K562 (cell line): ENCODE measurements around the gene RALGAPA2. TPM values are rescaled to one million over a fixed set of nuclear protein-coding genes. Genes with fewer than 3 reads are reported as not detected.

Experiments used
- ATAC-seq: fragments of 200-7000 bp; cut with Tn5 transposase; 3 replicates; pipeline ENCODE4 v1.9.1; 2020; ENCODE audit warnings: moderate library complexity
- BruUV-seq: library from RNA; stranded (reverse); fragments of 400-500 nt; replicated peaks from 2 replicates; lab custom pipeline; 2021; lab: Mats Ljungman, UMichigan
- CTCF ChIA-PET: fragments of 300-600 bp; formaldehyde crosslinking; extraction: SDS; loops from one replicate; lab custom pipeline; 2021; ENCODE audit warnings: low intra/inter-chr PET ratio; lab: Yijun Ruan, JAX
- POLR2A ChIA-PET: fragments of 300-600, 350-650 bp; sonication (Branson Sonifier 250); formaldehyde crosslinking; extraction: SDS; loops from one replicate; lab custom pipeline; 2021; ENCODE audit warnings: antibody characterized with exemption, inconsistent platforms; lab: Yijun Ruan, JAX
- DNase-seq, 4 experiments: peaks; one replicate each; pipeline versions ENCODE4 v3.0.0 to v3.0.0-alpha.2; 2011 to 2018; ENCODE audit warnings: low spot score in 3 of 4, mixed read lengths in 3 of 4; ENCODE audit errors: extremely low read depth in 1 of 4
- FAIRE-seq: peaks from 2 replicates; lab custom pipeline; 2011; peaks lifted over from hg19 to GRCh38; lab: Jason Lieb, UNC
- H2AFZ ChIP-seq: 2 replicates; pipeline ENCODE4 v1.6.0; 2011; ENCODE audit warnings: low read depth, low read length, control low read depth, inconsistent platforms
- H3K27ac ChIP-seq: fragments of 200-600 bp; 3 replicates; pipeline ENCODE4 v1.8.0; 2011; ENCODE audit warnings: low read depth, mild to moderate bottlenecking, control low read depth, inconsistent platforms, low read length, moderate library complexity, mixed read lengths; ENCODE audit errors: extremely low read depth
- H3K27me3 ChIP-seq, 2 experiments: fragments of 300-600 bp in 1 of 2; 2 replicates in 1 of 2; 3 replicates in 1 of 2; pipeline versions ENCODE4 v1.6.0 to v1.8.0; 2011; ENCODE audit warnings: inconsistent platforms in 2 of 2, low read length in 2 of 2, mild to moderate bottlenecking in 1 of 2, mixed read lengths in 1 of 2, moderate library complexity in 1 of 2; ENCODE audit not compliant: control insufficient read depth in 2 of 2, insufficient read depth in 2 of 2
- H3K36me3 ChIP-seq: fragments of 300-600 bp; 3 replicates; pipeline ENCODE4 v1.8.0; 2011; ENCODE audit warnings: mild to moderate bottlenecking, low read length, inconsistent platforms; ENCODE audit not compliant: control insufficient read depth, insufficient read depth
- H3K4me1 ChIP-seq, 2 experiments: fragments of 200-600 bp in 1 of 2; replicated peaks in 1 of 2; 2 replicates in 1 of 2; 3 replicates in 1 of 2; pipeline versions ENCODE4 v1.5.1 to v1.8.0; 2011; ENCODE audit warnings: inconsistent platforms in 2 of 2, low read length in 2 of 2, mild to moderate bottlenecking in 1 of 2, mixed read lengths in 1 of 2, moderate library complexity in 1 of 2; ENCODE audit not compliant: control insufficient read depth in 2 of 2, insufficient read depth in 2 of 2
- H3K4me2 ChIP-seq: 2 replicates; pipeline ENCODE4 v1.6.1; 2011; ENCODE audit warnings: low read length, control low read depth, inconsistent platforms, mixed read lengths; ENCODE audit not compliant: insufficient read depth
- H3K4me3 ChIP-seq: fragments of 200-600 bp; sonication (generic), shearing (Covaris generic); 2 replicates; pipeline ENCODE4 v1.5.1; 2016; ENCODE audit warnings: control low read depth, inconsistent platforms
- H3K79me2 ChIP-seq: fragments of 200-600 bp; 3 replicates; pipeline ENCODE4 v1.8.0; 2011; ENCODE audit warnings: low read length, inconsistent platforms; ENCODE audit not compliant: control insufficient read depth, insufficient read depth
- H3K9ac ChIP-seq, 2 experiments: 2 replicates each; pipeline versions ENCODE4 v1.6.0 to v1.6.1; 2011; ENCODE audit warnings: low read depth in 2 of 2, low read length in 2 of 2, control low read depth in 1 of 2, inconsistent platforms in 1 of 2, mild to moderate bottlenecking in 1 of 2, mixed read lengths in 1 of 2; ENCODE audit not compliant: insufficient read depth in 1 of 2
- H3K9me1 ChIP-seq: one replicate; pipeline ENCODE4 v1.6.0; 2011; ENCODE audit warnings: inconsistent platforms, mild to moderate bottlenecking, low read length, moderate library complexity; ENCODE audit not compliant: control insufficient read depth, insufficient read depth
- H3K9me3 ChIP-seq: replicated peaks from 2 replicates; pipeline ENCODE4 v1.5.1; 2011; ENCODE audit warnings: low read depth, low read length, inconsistent platforms; ENCODE audit not compliant: control insufficient read depth, insufficient read depth
- H4K20me1 ChIP-seq: replicated peaks from 2 replicates; pipeline ENCODE4 v1.6.1; 2011; ENCODE audit warnings: low read length, inconsistent platforms, mixed read lengths; ENCODE audit not compliant: control insufficient read depth, insufficient read depth
- ASH1L ChIP-seq: fragments of 450-650 bp; IDR thresholded peaks from 2 replicates; pipeline ENCODE4 v1.6.1; 2018; ENCODE audit warnings: borderline replicate concordance, mild to moderate bottlenecking, low read depth; ENCODE audit not compliant: partially characterized antibody
- ATF6 ChIP-seq: sonication (generic); formaldehyde crosslinking; IDR thresholded peaks from 2 replicates; pipeline ENCODE4 v1.4.0; 2020; ENCODE audit warnings: mild to moderate bottlenecking, missing genetic modification reagents
- BRD9 ChIP-seq: fragments of 450-650 bp; IDR thresholded peaks from 2 replicates; pipeline ENCODE4 v1.6.1; 2018; ENCODE audit warnings: low read depth; ENCODE audit not compliant: partially characterized antibody
- ETV5 ChIP-seq: sonication (generic); formaldehyde crosslinking; IDR thresholded peaks from 2 replicates; pipeline ENCODE4 v1.4.0; 2020; ENCODE audit warnings: low read depth, mild to moderate bottlenecking, missing genetic modification reagents
- HIVEP1 ChIP-seq: fragments of 250-450 bp; sonication (Bioruptor Pico); IDR thresholded peaks from 2 replicates; pipeline ENCODE4 v1.4.0; 2020; ENCODE audit warnings: mild to moderate bottlenecking
- JUN ChIP-seq, 2 experiments: sonication (generic) in 1 of 2; formaldehyde crosslinking in 1 of 2; IDR thresholded peaks; 2 replicates each; pipeline versions ENCODE4 v1.6.1 to v1.8.0; 2012 to 2022; ENCODE audit warnings: borderline replicate concordance in 2 of 2, mild to moderate bottlenecking in 2 of 2, improper control_type of control experiment in 1 of 2, low read depth in 1 of 2, low read length in 1 of 2, missing genetic modification reagents in 1 of 2
- MEF2A ChIP-seq: IDR thresholded peaks from 2 replicates; pipeline ENCODE4 v1.6.1; 2011; ENCODE audit warnings: low read depth, mild to moderate bottlenecking, low read length, moderate library complexity; ENCODE audit not compliant: control insufficient read depth
- PHF20 ChIP-seq: fragments of 450-650 bp; IDR thresholded peaks from 2 replicates; pipeline ENCODE4 v1.6.1; 2018; ENCODE audit not compliant: partially characterized antibody
- PRMT5 ChIP-seq: sonication (generic); formaldehyde crosslinking; IDR thresholded peaks from 2 replicates; pipeline ENCODE4 v1.5.0; 2020; ENCODE audit warnings: missing genetic modification reagents
- SMAD4 ChIP-seq: fragments of 250-450 bp; sonication (Bioruptor Pico); conservative IDR thresholded peaks from 2 replicates; pipeline ENCODE4 v1.8.0; 2021; ENCODE audit warnings: inconsistent platforms, mild to moderate bottlenecking, moderate library complexity
- ZNF24 ChIP-seq: fragments of 450-650 bp; IDR thresholded peaks from 2 replicates; pipeline ENCODE4 v1.6.1; 2016
- ZNF407 ChIP-seq: fragments of 450-650 bp; IDR thresholded peaks from 2 replicates; pipeline ENCODE4 v1.6.1; 2016; ENCODE audit warnings: low read depth
- WGBS: fragments of 100-300 bp; shearing (Covaris generic); methylation state at CpG from one replicate; pipeline ENCODE4 v1.1.6; 2016; ENCODE audit warnings: low coverage, mixed read lengths; ENCODE audit not compliant: insufficient coverage; ENCODE audit errors: missing lambda C conversion rate; 5-methylcytosine and 5-hydroxymethylcytosine counted together
- in situ Hi-C: fragments of 300-500 bp; cut with MboI; formaldehyde crosslinking; loops from 4 replicates; pipeline ENCODE4 v1.15.0; 2018; ENCODE audit warnings: inconsistent platforms, mixed read lengths
- intact Hi-C: fragments of 100-400 bp; cut with micrococcal nuclease; formaldehyde crosslinking; loops from 2 replicates; pipeline ENCODE4 v1.14.2; 2022
- polyA plus RNA-seq, 8 experiments: library from polyadenylated mRNA; depleted of rRNA in 4 of 8; stranded (reverse) in 5 of 8; unstranded in 3 of 8; fragments of >200 nt; fragmentation: Nextera tagmentation in 2 of 8; fragmentation: Illumina TruSeq in 1 of 8; extraction: Ambion mirVana in 2 of 8; extraction: Trizol in 1 of 8; gene quantifications; 2 replicates each; pipeline versions ENCODE4 v1.2.1 to v1.2.3, GENCODE V29; 2011 to 2014; ENCODE audit warnings: inconsistent platforms in 1 of 8, missing spikeins in 1 of 8
- total RNA-seq, 7 experiments: library from RNA; depleted of rRNA in 6 of 7; stranded (reverse); fragments of >200 nt in 6 of 7; fragmentation: Illumina TruSeq in 2 of 7; extraction: Trizol in 2 of 7; gene quantifications; 2 replicates each; pipeline versions ENCODE4 v1.2.1 to v1.2.3, GENCODE V29; 2011 to 2021; ENCODE audit warnings: low replicate concordance in 1 of 7

The RALGAPA2 gene
- total and polyA plus RNA-seq, 9 of the 15 experiments (the other 6 are each of a cell fraction or from before 2014, with no cell fraction given): 0.35 to 2.7 (median 1.4) TPM

GRCh38 chr20:20585146-20585545 lies 127.3 kb downstream of the RALGAPA2 start:
- H3K79me2 ChIP-seq: no peaks in the 10 kb centered on the region
- H3K9me1 ChIP-seq: no peaks in the 10 kb centered on the region
- CTCF ChIA-PET: no interaction called here
- intact Hi-C loops: no loop called here
- no peaks in the 10 kb centered on the region for H3K4me1 ChIP-seq
- ATAC-seq (no peak), DNase-seq (no peak), FAIRE-seq (no peak)
- H3K9me3 ChIP-seq: no peaks in the 10 kb centered on the region
- no peak overlapping the region for H2AFZ ChIP-seq
- no peaks in the 10 kb centered on the region for H3K27me3 ChIP-seq
- H3K9ac ChIP-seq: no peak overlapping the region
- 14% methylated on average over 1 of the region's 1 CpG for WGBS
- no peaks in the 10 kb centered on the region; the same call in 2 of the 3 replicates for H3K36me3 ChIP-seq
- H3K27ac ChIP-seq: no peak overlapping the region
- in situ Hi-C loops: no loop called here
- TF ChIP-seq SMAD4 (no peak), PRMT5 (CRISPR knock-in tag) (no peak), PHF20 (no peak), HIVEP1 (CRISPR knock-in tag) (no peak), ATF6 (no peak), ETV5 (CRISPR knock-in tag) (no peak), MEF2A (no peak), JUN (IDR thresholded peaks at IDR 0.05; ENCODE audit: borderline replicate concordance, low read depth, low read length) (no peak), JUN (CRISPR knock-in tag; IDR thresholded peaks at IDR 0.05; ENCODE audit: borderline replicate concordance) (no peak), ZNF24 (no peak), ASH1L (no peak), ZNF407 (no peak), BRD9 (no peak)
- no TSS peak for BruUV-seq
- H3K4me2 ChIP-seq: no peak overlapping the region
- H3K4me3 ChIP-seq: no peak overlapping the region
- POLR2A ChIA-PET: no interaction called here
- no peaks in the 10 kb centered on the region for H4K20me1 ChIP-seq
